Activated naive CD8-positive, alpha-beta T cell treated with anti-CD3 and anti-CD28 coated beads, Interleukin-2, amount 50 U/mL, for 24 hours (primary cell): Measurements from ENCODE around the gene SDK2.
"Not testable (repeated sequence)": the region's sequence is repeated elsewhere in the genome, so short reads cannot be mapped to it uniquely, and the experiment has no call there.

Experiments used
- ATAC-seq: fragments of 150-1000 bp; cut with Tn5 transposase; one replicate; pipeline ENCODE4 v1.10.0; 2021
- DNase-seq: peaks from one replicate; pipeline ENCODE4 v3.0.0; 2021
- H3K27ac Mint-ChIP-seq: one replicate; pipeline ENCODE4 v1.8.0; 2021; ENCODE audit warnings: mild to moderate bottlenecking, mixed read lengths
- H3K27me3 Mint-ChIP-seq: one replicate; pipeline ENCODE4 v1.8.0; 2021; ENCODE audit warnings: mixed read lengths
- H3K36me3 Mint-ChIP-seq: one replicate; pipeline ENCODE4 v1.8.0; 2021; ENCODE audit warnings: low read depth, mixed read lengths
- H3K4me1 Mint-ChIP-seq: one replicate; pipeline ENCODE4 v1.8.0; 2021; ENCODE audit warnings: mixed read lengths
- H3K4me3 Mint-ChIP-seq: one replicate; pipeline ENCODE4 v1.8.0; 2021; ENCODE audit warnings: mild to moderate bottlenecking, moderate library complexity, mixed read lengths
- H3K9me3 Mint-ChIP-seq: one replicate; pipeline ENCODE4 v1.8.0; 2021; ENCODE audit warnings: mixed read lengths

SDK2 gene

DNA sequence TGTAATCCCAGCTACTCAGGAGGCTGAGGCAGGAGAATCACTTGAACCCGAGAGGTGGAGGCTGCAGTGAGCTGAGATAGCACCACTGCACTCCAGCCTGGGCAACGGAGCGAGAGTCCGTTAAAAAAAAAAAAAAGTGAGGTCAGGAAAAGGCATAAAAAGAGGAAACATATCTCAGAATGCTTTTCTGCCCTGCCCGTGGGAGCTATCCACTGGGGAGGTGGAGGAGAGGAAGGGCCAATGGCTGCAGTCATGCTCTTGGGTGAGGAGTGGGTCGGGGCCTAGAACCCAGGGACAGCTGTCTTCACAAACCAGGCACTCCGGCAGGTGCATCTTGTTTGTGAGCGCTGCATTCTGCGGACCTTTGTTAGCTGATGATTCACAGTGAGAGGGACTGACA is 272.4 kb downstream of the SDK2 start:
- Mint-ChIP-seq H3K4me1 (no peaks in the 10 kb centered on the region), H3K27me3 (no peaks in the 10 kb centered on the region), H3K4me3 (no peak overlapping the region), H3K9me3 (no peaks in the 10 kb centered on the region), H3K36me3 (no peaks in the 10 kb centered on the region), H3K27ac (no peak overlapping the region)
- DNase-seq (no peak), ATAC-seq (no peak)

DNA sequence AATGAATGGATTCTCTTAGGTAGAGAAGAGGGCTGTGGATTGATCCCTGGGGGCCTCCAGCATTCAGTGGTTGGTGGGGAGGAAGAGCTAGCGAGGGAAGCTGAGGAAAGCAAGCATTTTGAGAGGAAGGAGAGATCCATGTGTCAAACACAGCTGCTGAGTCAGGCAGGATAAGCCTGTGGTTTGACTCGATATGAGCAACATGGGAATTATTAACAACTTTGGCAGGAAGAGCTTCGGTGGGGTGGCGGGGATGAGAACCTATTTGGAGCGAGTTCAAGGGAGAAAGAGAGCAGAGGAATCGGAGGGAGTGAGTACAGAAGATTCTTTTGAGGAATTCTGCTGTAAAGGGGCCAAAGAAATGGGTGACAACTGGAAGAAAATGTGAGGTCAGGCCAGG is 273.0 kb downstream of the SDK2 start:
- ATAC-seq: no peak
- no peaks in the 10 kb centered on the region for H3K36me3 Mint-ChIP-seq

DNA sequence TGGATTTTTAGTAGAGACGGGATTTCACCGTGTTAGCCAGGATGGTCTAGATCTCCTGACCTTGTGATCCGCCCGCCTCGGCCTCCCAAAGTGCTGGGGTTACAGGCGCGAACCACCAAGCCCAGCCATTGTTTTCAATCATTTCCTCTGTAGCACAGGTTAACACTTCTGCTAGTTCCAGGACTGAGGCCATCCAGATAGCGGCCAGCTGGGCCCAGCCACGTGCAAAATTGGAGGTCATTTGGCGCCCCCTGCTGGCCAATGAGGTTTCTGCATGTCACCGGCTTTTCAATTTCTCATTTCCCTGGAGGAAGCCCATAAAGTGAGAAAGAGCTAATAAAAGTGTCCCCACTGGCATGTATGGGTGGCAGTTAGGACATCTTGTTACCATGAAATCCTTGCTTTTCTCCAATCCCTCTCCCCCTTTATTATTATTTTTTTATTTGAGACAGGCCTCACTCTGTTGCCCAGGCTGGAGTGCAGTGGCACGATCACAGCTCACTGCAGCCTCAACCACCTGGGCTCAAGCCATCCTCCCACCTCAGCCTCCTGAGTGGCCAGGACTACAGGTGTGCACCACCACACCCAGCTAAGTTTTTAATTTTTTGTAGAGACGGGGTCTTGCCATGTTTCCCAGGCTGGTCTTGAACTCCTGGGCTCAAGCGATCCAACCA is 274.3 kb downstream of the SDK2 start:
- ATAC-seq (peak; percentile 48), DNase-seq (peak; percentile 81)
- H3K27me3 Mint-ChIP-seq, H3K36me3 Mint-ChIP-seq, H3K4me1 Mint-ChIP-seq, H3K9me3 Mint-ChIP-seq, H3K4me3 Mint-ChIP-seq, H3K27ac Mint-ChIP-seq: not testable (repeated sequence)

More for the DNA sequence above, 273.0 kb downstream of the SDK2 start:
- no peak overlapping the region for H3K27ac Mint-ChIP-seq
- no peak for DNase-seq
- H3K4me1 Mint-ChIP-seq: no peaks in the 10 kb centered on the region
- no peak overlapping the region for H3K4me3 Mint-ChIP-seq
- H3K9me3 Mint-ChIP-seq: no peaks in the 10 kb centered on the region
- H3K27me3 Mint-ChIP-seq: no peaks in the 10 kb centered on the region

DNA sequence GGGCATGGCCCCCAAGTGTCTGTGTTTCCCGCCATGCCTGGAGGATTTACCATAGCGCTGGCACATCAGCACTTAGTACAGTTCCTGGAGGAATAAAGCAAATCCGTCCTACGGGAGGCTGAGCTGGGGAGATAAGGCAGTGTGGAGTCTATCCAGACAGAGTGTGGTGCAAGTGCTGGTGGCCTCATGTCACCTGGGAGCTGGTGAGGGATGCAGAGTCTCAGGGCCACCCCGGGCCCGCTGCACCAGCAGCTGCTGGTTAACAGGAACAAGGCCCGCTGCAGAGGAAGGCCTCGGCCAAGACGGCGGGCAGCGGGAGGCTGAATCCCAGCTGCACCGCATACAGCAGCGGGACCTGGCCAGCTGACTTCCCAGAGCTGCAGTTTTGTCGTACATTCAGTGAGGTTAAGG is 275.1 kb downstream of the SDK2 start:
- no peak for ATAC-seq
- Mint-ChIP-seq H3K9me3 (no peaks in the 10 kb centered on the region), H3K4me3 (no peak overlapping the region), H3K36me3 (no peaks in the 10 kb centered on the region), H3K27ac (no peak overlapping the region), H3K4me1 (no peaks in the 10 kb centered on the region), H3K27me3 (no peaks in the 10 kb centered on the region)
- DNase-seq: no peak

DNA sequence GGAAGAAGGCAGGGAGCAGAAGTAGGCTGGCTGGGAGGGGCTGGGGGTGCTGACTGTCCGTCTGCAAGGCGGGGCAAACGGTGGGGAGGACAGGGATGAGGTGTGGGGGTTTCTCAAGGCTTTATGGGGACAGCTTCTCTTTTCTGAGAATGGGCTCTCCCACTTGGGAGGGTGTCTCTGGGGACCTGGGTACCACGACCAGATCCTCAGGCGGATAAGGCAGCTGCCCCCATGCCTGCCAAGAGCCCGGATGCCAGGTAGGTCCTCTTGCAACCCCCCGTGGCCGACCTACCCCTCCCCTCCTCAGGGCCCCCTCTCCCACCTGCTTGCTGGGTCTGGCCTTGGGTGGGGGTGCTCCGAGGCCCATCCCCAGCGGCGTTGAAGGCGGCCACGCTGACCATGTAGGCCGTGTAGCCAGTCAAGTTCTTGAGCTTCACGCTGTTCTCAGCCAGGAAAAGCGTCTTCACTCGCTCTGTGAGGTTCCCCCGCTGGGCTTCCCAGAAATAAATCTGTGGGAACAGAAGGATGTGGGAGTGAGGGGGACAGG is 276.1 kb downstream of the SDK2 start:
- ATAC-seq (no peak), DNase-seq (no peak)
- Mint-ChIP-seq H3K27me3 (no peaks in the 10 kb centered on the region), H3K36me3 (no peaks in the 10 kb centered on the region), H3K4me1 (no peaks in the 10 kb centered on the region), H3K9me3 (no peaks in the 10 kb centered on the region), H3K27ac (no peak overlapping the region), H3K4me3 (no peak overlapping the region)

DNA sequence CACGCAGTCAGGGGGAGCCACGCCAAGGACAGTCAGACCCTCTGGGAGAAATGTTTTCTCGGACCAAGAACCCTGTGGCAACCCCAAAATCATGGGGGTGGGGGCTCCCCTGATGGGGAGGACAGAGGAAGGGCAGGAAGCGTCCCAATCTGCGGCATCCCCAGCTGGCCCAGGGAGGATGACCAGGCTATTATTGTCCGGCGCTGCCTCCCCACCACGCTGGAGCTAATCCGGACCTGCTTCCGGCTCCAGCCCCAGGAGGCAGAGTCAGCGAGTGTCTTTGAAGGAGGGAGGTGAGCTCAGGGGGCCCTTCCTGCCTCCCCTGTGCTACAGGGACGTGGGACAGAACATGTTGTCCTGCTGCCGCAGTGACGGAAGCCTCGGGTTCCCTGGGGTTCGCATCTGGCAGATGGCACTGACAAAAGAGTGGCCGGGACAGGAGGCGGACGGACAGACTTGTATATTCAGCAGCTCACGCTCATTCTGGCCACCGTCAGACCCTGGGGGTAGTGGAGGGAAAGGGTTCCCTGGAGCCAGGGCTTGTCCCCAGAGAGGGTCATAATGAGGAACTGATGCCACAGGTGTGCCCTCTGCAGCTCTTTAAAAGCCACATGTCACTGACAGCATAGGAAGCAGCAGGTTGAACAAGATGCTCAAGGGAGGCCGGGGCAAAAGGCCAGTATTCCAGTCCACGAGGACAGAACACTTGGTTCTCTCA is 278.2 kb downstream of the SDK2 start:
- Mint-ChIP-seq H3K27me3 (no peaks in the 10 kb centered on the region), H3K4me1 (no peaks in the 10 kb centered on the region), H3K4me3 (no peak overlapping the region), H3K36me3 (no peaks in the 10 kb centered on the region), H3K9me3 (no peaks in the 10 kb centered on the region), H3K27ac (no peak overlapping the region)
- DNase-seq: no peak
- no peak for ATAC-seq

DNA sequence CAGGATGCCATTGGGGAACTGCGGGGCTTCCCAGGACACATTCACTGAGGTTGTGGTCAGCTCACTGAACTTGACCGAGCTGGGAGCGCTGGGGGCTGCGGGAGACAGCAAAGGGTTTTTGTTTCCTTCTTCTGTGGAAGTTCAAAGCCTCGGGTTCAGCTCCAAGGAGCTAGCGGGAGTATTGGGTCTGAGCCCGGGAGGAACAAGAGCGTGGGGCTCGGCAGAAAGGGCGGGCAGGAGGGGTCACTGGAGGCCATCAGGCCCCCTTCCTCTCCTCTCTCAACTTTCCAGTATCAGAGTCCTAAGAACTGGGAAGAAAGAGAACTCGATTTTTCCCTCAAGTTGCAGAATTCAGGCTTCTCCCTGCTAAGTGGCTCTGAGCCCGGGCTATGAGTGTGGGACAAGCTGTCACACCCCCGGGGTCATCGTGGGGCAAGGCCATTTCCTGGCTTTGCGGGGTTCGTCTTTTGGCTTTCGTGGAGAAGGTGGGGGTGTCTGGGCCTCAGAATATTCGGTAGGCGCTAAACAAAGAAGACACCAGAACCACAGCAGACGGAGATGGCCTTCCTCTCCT is 278.9 kb downstream of the SDK2 start:
- H3K36me3 Mint-ChIP-seq: no peaks in the 10 kb centered on the region
- ATAC-seq: no peak
- H3K4me3 Mint-ChIP-seq: no peak overlapping the region
- no peaks in the 10 kb centered on the region for H3K9me3 Mint-ChIP-seq
- no peak overlapping the region for H3K27ac Mint-ChIP-seq
- H3K27me3 Mint-ChIP-seq: no peaks in the 10 kb centered on the region
- no peak for DNase-seq
- H3K4me1 Mint-ChIP-seq: no peaks in the 10 kb centered on the region

DNA sequence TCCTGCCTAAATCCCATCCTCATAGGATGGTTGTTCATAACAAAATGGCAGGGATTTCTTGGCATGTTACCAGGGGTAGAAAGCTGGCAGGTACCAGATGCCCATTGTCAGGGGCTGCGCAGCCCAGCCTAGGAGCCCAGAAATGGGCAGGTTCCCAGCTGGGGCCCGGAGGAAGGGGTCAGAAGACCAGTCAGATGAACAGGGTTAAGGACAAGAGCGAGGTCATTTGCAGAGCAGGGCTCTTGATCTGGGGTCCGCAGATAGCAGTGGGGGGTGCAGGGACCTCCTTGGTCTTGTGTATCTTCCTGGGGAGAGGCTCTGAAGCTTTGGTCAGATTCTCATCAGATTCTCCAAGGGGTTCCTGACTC is 280.1 kb downstream of the SDK2 start:
- ATAC-seq (no peak), DNase-seq (no peak)
- no peaks in the 10 kb centered on the region for H3K27me3 Mint-ChIP-seq
- no peak overlapping the region for H3K4me3 Mint-ChIP-seq
- no peaks in the 10 kb centered on the region for H3K9me3 Mint-ChIP-seq
- H3K27ac Mint-ChIP-seq: no peak overlapping the region
- H3K4me1 Mint-ChIP-seq: no peaks in the 10 kb centered on the region
- no peaks in the 10 kb centered on the region for H3K36me3 Mint-ChIP-seq

DNA sequence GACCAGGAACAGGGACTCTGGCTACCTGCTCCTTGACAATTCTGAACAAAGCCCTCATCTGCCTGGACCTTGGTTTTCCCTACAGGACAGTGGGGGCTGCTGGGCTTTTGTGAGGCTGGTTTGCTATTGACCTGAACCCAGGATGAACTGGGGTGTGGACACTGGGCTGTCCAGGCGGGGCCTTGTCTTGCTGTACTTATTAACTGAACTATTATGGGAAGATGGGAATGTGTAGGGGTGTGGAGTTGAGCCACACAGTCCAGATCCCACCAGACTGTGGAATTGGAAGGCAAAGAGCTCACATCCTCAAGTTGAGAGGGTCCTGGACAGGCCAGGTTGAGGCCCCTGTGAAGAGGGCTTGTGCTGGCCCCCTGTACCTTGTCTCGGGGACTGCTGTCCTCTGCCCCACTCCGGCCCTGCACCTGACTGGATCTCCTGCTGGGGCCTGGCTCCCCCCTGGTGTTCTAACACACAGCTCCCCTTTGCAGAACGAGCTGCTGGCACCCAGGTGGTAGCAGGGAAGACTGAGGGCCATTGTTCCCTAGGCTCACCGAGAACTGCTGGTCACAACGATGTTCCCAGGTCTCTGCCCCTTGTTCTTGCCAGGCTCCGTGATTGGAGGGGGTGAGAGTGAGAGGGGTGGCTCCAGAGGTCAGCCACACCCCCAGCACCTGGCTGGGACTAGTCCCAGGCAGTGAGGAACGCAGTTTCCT is 280.6 kb downstream of the SDK2 start:
- Mint-ChIP-seq H3K27me3 (no peaks in the 10 kb centered on the region), H3K4me3 (no peak overlapping the region), H3K9me3 (no peaks in the 10 kb centered on the region), H3K4me1 (no peaks in the 10 kb centered on the region), H3K36me3 (no peaks in the 10 kb centered on the region), H3K27ac (no peak overlapping the region)
- no peak for ATAC-seq
- no peak for DNase-seq

DNA sequence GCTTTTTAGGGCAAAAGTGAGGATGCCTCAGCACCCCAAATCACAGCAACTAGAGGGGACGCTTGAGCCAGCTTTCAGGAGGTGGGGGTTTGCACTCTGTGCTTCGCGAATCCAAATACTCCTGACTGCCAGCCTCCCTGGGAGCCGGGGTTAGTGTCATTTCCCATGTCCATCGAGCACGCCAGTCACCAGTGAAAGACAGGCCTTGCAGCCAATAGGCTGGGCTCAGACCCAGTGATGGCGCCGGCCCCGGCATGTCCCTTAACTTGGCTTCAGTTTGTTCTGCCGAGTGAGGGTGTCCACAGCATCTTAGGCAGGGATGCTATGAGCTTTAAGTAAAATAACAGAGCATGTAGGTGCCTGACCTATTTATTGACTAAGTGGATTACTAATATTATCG is 281.5 kb downstream of the SDK2 start:
- DNase-seq: no peak
- Mint-ChIP-seq H3K9me3 (no peaks in the 10 kb centered on the region), H3K27ac (no peak overlapping the region), H3K36me3 (no peaks in the 10 kb centered on the region), H3K4me3 (no peak overlapping the region), H3K27me3 (no peaks in the 10 kb centered on the region), H3K4me1 (no peaks in the 10 kb centered on the region)
- no peak for ATAC-seq

DNA sequence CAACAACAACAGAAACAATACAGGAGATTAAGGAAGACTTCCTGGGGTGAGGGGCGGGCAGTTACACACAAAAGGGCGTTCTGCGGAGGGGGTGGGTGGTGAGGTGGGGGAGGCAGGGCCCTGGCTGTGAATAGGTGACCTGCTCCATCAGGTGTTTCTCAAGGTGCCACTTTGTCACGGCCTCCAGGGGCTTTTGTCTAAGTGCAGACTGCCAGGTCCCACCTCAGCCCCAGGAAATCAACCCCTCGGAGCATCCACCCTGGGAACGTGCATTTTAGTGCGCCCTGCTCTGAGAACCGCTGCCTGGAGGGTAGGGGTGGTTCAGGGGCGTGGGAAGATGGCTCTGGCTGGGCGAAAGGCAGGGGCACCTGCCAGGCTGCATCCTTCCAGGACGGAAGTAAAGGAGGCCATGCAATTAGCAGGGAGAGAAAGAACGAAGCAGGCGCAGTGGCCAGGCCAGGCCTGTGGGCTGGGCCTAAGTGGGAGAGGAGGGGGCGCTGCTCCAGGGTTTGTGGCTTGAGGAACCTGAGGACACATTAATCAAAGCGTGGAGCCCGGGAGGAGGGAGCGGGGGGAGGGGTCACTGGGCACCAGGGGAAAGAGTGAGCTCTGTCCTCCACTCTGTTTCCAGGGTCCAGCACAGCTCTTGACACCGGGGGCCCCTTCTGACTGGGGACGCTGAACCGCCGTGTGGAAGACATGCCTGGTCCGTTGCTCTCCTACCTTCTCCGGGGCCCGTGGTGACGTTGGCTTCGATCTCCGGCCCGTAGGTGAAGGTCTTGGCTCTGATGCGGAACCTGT is 283.1 kb downstream of the SDK2 start:
- H3K36me3 Mint-ChIP-seq: no peaks in the 10 kb centered on the region
- H3K9me3 Mint-ChIP-seq: no peaks in the 10 kb centered on the region
- no peak for ATAC-seq
- no peak overlapping the region for H3K27ac Mint-ChIP-seq
- H3K4me1 Mint-ChIP-seq: no peaks in the 10 kb centered on the region
- no peaks in the 10 kb centered on the region for H3K27me3 Mint-ChIP-seq
- H3K4me3 Mint-ChIP-seq: no peak overlapping the region
- no peak for DNase-seq

DNA sequence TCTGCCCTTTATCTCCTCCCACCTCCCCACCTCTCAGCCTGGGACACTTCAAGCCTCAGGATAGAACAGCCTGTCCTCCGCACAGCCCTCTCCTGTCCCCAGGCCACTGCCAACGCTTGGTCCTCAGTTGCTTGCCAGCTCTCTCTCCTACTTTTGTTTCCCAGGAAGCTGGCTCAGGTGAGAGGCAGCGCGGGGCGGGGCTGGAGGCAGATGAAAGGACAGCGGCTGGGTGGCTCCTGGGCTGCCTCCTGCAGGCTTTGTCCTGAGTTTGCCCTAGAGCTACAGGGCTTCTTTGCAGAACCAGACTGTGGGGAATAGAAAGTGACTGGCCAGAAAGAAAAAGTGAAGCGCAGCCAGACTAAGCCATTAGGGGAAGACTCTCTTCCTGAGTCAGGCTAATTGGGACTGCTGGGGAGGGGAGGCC is 284.2 kb downstream of the SDK2 start:
- Mint-ChIP-seq H3K27me3 (no peaks in the 10 kb centered on the region), H3K36me3 (no peaks in the 10 kb centered on the region), H3K9me3 (no peaks in the 10 kb centered on the region), H3K4me1 (no peaks in the 10 kb centered on the region), H3K27ac (no peak overlapping the region), H3K4me3 (no peak overlapping the region)
- DNase-seq (no peak), ATAC-seq (no peak)

DNA sequence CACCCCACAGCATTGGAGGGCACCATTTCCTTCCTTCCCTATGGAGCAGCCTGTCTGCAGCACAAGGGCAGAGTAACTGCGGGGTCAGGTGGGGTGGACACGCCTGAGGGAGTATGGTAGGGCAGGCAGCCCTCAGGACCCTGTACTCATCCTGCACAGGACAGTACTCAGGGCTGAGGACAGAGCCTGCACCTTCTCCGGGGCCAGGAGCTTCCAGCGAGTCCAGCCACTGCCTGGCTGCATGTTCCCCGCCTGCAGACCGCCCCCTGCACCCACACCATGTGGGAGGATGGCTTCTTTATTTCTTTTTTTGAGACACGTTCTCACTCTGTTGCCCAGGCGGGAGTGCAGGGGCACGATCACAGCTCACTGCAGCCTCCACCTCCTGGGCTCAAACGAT is 284.9 kb downstream of the SDK2 start:
- H3K9me3 Mint-ChIP-seq: no peaks in the 10 kb centered on the region
- H3K4me3 Mint-ChIP-seq: no peak overlapping the region
- no peaks in the 10 kb centered on the region for H3K27me3 Mint-ChIP-seq
- no peaks in the 10 kb centered on the region for H3K4me1 Mint-ChIP-seq
- no peaks in the 10 kb centered on the region for H3K36me3 Mint-ChIP-seq
- no peak for ATAC-seq
- no peak for DNase-seq
- H3K27ac Mint-ChIP-seq: no peak overlapping the region

DNA sequence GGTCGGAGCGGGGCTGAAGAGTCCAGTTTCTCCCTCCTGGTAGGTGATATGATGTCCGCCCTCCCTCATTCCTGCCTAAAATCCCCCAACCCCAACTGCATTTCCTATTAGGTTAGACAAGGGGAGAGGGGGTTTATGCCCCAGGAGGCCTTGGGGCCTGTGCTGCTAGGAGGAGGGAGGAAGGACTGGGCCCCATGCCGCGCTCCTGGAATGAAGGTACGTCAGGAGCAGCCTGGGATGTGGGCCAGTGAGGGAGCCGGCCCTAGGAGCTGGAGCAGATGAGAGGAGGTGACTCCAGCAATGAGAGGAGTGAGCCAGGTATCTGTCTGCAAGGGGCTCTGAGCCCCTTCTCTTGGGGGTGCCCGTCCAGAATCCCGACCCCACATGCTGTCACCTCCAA is 285.6 kb downstream of the SDK2 start:
- Mint-ChIP-seq H3K4me1 (no peaks in the 10 kb centered on the region), H3K36me3 (no peaks in the 10 kb centered on the region), H3K27me3 (no peaks in the 10 kb centered on the region), H3K9me3 (no peaks in the 10 kb centered on the region), H3K27ac (no peak overlapping the region), H3K4me3 (no peak overlapping the region)
- ATAC-seq: no peak
- DNase-seq: no peak
